Effector memory CD4-positive, alpha-beta T cell (primary cell): ENCODE measurements around the gene TMEM26.

Source experiments
- DNase-seq, 3 donors: peaks; one replicate each; pipeline ENCODE4 v3.0.0-alpha.2; 2020
- H3K27ac ChIP-seq: 2 replicates; pipeline ENCODE4 v1.7.0; 2013; ENCODE audit warnings: mild to moderate bottlenecking, low read length, moderate library complexity; ENCODE audit not compliant: insufficient read depth, poor library complexity, severe bottlenecking
- H3K27me3 ChIP-seq: replicated peaks from 2 replicates; pipeline ENCODE4 v1.7.0; 2013; ENCODE audit warnings: mild to moderate bottlenecking, low read length; ENCODE audit not compliant: insufficient read depth, control insufficient read depth, poor library complexity, severe bottlenecking
- H3K36me3 ChIP-seq: 2 replicates; pipeline ENCODE4 v1.7.0; 2013; ENCODE audit warnings: mild to moderate bottlenecking, low read length, moderate library complexity; ENCODE audit not compliant: control insufficient read depth, insufficient read depth
- H3K4me1 ChIP-seq: 2 replicates; pipeline ENCODE4 v1.7.0; 2013; ENCODE audit warnings: low read length, mild to moderate bottlenecking; ENCODE audit not compliant: control insufficient read depth, insufficient read depth, poor library complexity, severe bottlenecking
- H3K4me3 ChIP-seq: 2 replicates; pipeline ENCODE4 v1.7.0; 2013; ENCODE audit warnings: low read length, low read depth, mild to moderate bottlenecking; ENCODE audit not compliant: insufficient read depth, poor library complexity, severe bottlenecking
- H3K9me3 ChIP-seq: 2 replicates; pipeline ENCODE4 v1.7.0; 2013; ENCODE audit warnings: mild to moderate bottlenecking, low read length, moderate library complexity; ENCODE audit not compliant: control insufficient read depth

TMEM26 gene

GRCh38 chr10:61448091-61448490, 5.1 kb downstream of the TMEM26 start:
- Histone ChIP-seq H3K27ac (no peak overlapping the region), H3K27me3 (peaks cover 9% of the 10 kb centered on the region), H3K9me3 (no peaks in the 10 kb centered on the region), H3K36me3 (no peaks in the 10 kb centered on the region), H3K4me1 (no peaks in the 10 kb centered on the region), H3K4me3 (no peak overlapping the region)
- no peak for DNase-seq

DNA sequence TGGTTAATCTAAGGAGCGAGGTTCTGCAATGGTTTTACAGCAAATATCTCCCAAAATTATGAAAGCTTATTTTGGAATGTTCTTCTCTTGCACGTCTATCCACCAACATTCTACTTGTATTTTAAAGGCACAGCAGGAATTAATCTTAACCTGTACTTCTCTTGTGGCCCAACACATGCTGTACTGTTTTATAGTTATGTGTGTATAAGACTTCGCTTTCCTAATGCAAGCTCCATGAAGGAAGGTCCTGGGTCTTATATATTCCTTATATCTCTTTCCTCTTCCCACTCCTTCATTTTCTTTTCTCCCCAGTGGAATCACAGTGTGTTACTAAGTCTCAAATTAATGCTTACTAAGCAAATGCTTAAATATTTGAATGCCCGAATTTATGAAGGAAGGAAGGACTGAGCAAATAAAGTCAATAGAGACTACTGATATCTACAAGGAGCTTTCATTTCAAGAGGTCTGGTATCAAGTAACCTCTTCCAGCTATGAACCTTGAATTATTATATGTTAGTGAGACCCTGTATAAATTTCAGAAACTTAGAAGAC, 14.0 kb downstream of the TMEM26 start:
- no peaks in the 10 kb centered on the region for H3K9me3 ChIP-seq
- H3K36me3 ChIP-seq, result no peaks in the 10 kb centered on the region
- H3K4me1 ChIP-seq, result no peaks in the 10 kb centered on the region
- H3K4me3 ChIP-seq, result no peak overlapping the region
- no peak for DNase-seq
- H3K27ac ChIP-seq, result no peak overlapping the region
- H3K27me3 ChIP-seq, result no peaks in the 10 kb centered on the region

- no peak for DNase-seq
- H3K4me3 ChIP-seq, result no peak overlapping the region
- no peaks in the 10 kb centered on the region for H3K36me3 ChIP-seq
- no peaks in the 10 kb centered on the region for H3K4me1 ChIP-seq
- no peak overlapping the region for H3K27ac ChIP-seq
- H3K9me3 ChIP-seq, result no peaks in the 10 kb centered on the region
- no peaks in the 10 kb centered on the region for H3K27me3 ChIP-seq
Observed at GRCh38 chr10:61438141-61438988, 14.8 kb downstream of the TMEM26 start.

- H3K27ac ChIP-seq, result no peak overlapping the region
- no peaks in the 10 kb centered on the region for H3K9me3 ChIP-seq
- no peaks in the 10 kb centered on the region for H3K36me3 ChIP-seq
- no peak for DNase-seq
- no peaks in the 10 kb centered on the region for H3K27me3 ChIP-seq
- H3K4me3 ChIP-seq, result no peak overlapping the region
- H3K4me1 ChIP-seq, result no peaks in the 10 kb centered on the region
Observed at GRCh38 chr10:61423178-61423577, 30.0 kb downstream of the TMEM26 start.

GRCh38 chr10:61417661-61418060, 35.5 kb downstream of the TMEM26 start:
- Histone ChIP-seq H3K27ac (no peak overlapping the region), H3K4me3 (no peak overlapping the region), H3K36me3 (no peaks in the 10 kb centered on the region), H3K4me1 (no peaks in the 10 kb centered on the region), H3K9me3 (no peaks in the 10 kb centered on the region), H3K27me3 (no peaks in the 10 kb centered on the region)
- DNase-seq, result no peak

DNA sequence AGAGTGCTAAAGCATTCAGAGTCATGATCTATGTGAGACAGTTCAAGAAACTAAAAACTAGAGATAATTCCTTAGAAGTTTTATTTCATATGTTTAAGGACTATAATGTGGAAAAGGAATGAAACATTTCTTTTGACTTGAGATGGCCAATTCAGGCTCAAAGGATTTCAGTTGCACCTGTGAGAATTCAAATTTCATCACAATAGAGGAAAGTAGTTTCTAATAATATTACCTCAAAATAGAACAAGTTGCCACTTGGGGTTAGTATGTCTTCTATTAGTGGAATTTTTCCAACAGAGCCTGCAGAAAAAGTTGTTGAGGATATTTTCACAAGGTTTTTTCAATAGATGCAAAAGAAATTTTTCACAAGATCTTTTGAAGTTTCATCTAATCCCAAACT, 37.4 kb downstream of the TMEM26 start:
- no peaks in the 10 kb centered on the region for H3K27me3 ChIP-seq
- H3K9me3 ChIP-seq, result no peaks in the 10 kb centered on the region
- no peaks in the 10 kb centered on the region for H3K36me3 ChIP-seq
- H3K4me1 ChIP-seq, result no peaks in the 10 kb centered on the region
- no peak overlapping the region for H3K27ac ChIP-seq
- DNase-seq, result no peak
- H3K4me3 ChIP-seq, result no peak overlapping the region

- H3K4me3 ChIP-seq, result no peak overlapping the region
- H3K27me3 ChIP-seq, result no peaks in the 10 kb centered on the region
- no peaks in the 10 kb centered on the region for H3K36me3 ChIP-seq
- no peak overlapping the region for H3K27ac ChIP-seq
- H3K9me3 ChIP-seq, result no peaks in the 10 kb centered on the region
- no peaks in the 10 kb centered on the region for H3K4me1 ChIP-seq
- no peak for DNase-seq
Observed at GRCh38 chr10:61411706-61412105, 41.5 kb downstream of the TMEM26 start.

GRCh38 chr10:61410353-61411070, 42.7 kb downstream of the TMEM26 start:
- no peak overlapping the region for H3K4me3 ChIP-seq
- H3K4me1 ChIP-seq, result no peaks in the 10 kb centered on the region
- DNase-seq, result no peak
- no peaks in the 10 kb centered on the region for H3K36me3 ChIP-seq
- H3K27me3 ChIP-seq, result no peaks in the 10 kb centered on the region
- H3K27ac ChIP-seq, result no peak overlapping the region
- no peaks in the 10 kb centered on the region for H3K9me3 ChIP-seq

- H3K4me1 ChIP-seq, result no peaks in the 10 kb centered on the region
- DNase-seq, result no peak
Observed at GRCh38 chr10:61409157-61409556, 44.0 kb downstream of the TMEM26 start.

DNA sequence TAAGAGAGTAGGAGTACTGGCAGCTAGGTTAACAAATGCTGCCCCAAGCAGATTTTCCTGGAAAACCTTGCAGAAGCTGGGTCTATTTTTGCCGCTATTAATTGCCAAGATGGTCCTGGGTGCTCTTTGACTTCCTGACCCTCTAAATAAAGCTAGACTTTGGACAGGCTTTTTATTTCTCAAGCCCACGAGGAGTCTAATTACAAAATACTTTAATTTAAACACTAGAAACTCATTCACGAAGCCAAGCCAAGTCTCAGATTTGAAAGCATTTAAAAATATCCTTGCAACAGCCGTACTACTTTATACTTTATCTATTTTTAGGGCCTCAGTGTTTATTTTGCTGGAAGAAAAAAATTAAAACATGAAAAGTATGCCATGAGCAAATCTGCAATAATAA, 45.1 kb downstream of the TMEM26 start:
- Histone ChIP-seq H3K36me3 (no peaks in the 10 kb centered on the region), H3K4me1 (no peaks in the 10 kb centered on the region), H3K27me3 (no peaks in the 10 kb centered on the region), H3K9me3 (no peaks in the 10 kb centered on the region), H3K27ac (no peak overlapping the region), H3K4me3 (no peak overlapping the region)
- no peak for DNase-seq

More at GRCh38 chr10:61409157-61409556, 44.0 kb downstream of the TMEM26 start:
- no peak overlapping the region for H3K27ac ChIP-seq
- H3K4me3 ChIP-seq, result no peak overlapping the region
- H3K36me3 ChIP-seq, result no peaks in the 10 kb centered on the region
- H3K27me3 ChIP-seq, result no peaks in the 10 kb centered on the region
- H3K9me3 ChIP-seq, result no peaks in the 10 kb centered on the region
